Stimulated activated naive CD4-positive, alpha-beta T cell (primary cell): ENCODE data around the gene PPP1R13L.

ENCODE experiments used
- DNase-seq, 6 experiments: peaks; one replicate each; lab custom pipeline; 2025; lab: John Stamatoyannopoulos, UW

The PPP1R13L gene

GRCh38 chr19:45368127-45368526, 36.7 kb downstream of the PPP1R13L start:
- no peak for DNase-seq

GRCh38 chr19:45364696-45365095, 40.2 kb downstream of the PPP1R13L start:
- DNase-seq: no peak

GRCh38 chr19:45363861-45364459, 40.9 kb downstream of the PPP1R13L start:
- no peak for DNase-seq

- no peak for DNase-seq
Measured at GRCh38 chr19:45362291-45362690, 42.6 kb downstream of the PPP1R13L start.

- no peak for DNase-seq
Measured at GRCh38 chr19:45361608-45362007, 43.3 kb downstream of the PPP1R13L start.

- DNase-seq: no peak
Measured at GRCh38 chr19:45358213-45358792, 46.6 kb downstream of the PPP1R13L start.

GRCh38 chr19:45357445-45357783, 47.5 kb downstream of the PPP1R13L start:
- no peak for DNase-seq

GRCh38 chr19:45356760-45357444, 48.0 kb downstream of the PPP1R13L start:
- DNase-seq: no peak

- no peak for DNase-seq
Measured at GRCh38 chr19:45355910-45356309, 49.0 kb downstream of the PPP1R13L start.

- no peak for DNase-seq
Measured at GRCh38 chr19:45355402-45355801, 49.5 kb downstream of the PPP1R13L start.

GRCh38 chr19:45354241-45354842, 50.5 kb downstream of the PPP1R13L start:
- DNase-seq: no peak

- no peak for DNase-seq
Measured at GRCh38 chr19:45352914-45353796, 51.7 kb downstream of the PPP1R13L start.

GRCh38 chr19:45352471-45352870, 52.4 kb downstream of the PPP1R13L start:
- no peak for DNase-seq

GRCh38 chr19:45352062-45352461, 52.8 kb downstream of the PPP1R13L start:
- no peak for DNase-seq

- no peak for DNase-seq
Measured at GRCh38 chr19:45351401-45351952, 53.4 kb downstream of the PPP1R13L start.

- no peak for DNase-seq
Measured at GRCh38 chr19:45350477-45351058, 54.3 kb downstream of the PPP1R13L start.

GRCh38 chr19:45349430-45349941, 55.4 kb downstream of the PPP1R13L start:
- DNase-seq: no peak

- no peak for DNase-seq
Measured at GRCh38 chr19:45349126-45349415, 55.8 kb downstream of the PPP1R13L start.

- DNase-seq: no peak
Measured at GRCh38 chr19:45348367-45349125, 56.3 kb downstream of the PPP1R13L start.

- no peak for DNase-seq
Measured at GRCh38 chr19:45347570-45348366, 57.1 kb downstream of the PPP1R13L start.
